Endothelial cell of umbilical vein (primary cell): ENCODE measurements around the gene COMT. TPM values are rescaled to one million over a fixed set of nuclear protein-coding genes. Genes with fewer than 3 reads are reported as not detected.

Experiments used
- BruUV-seq: library from RNA; stranded (reverse); fragments of 400-500 nt; replicated peaks from 2 replicates; lab custom pipeline; 2021; lab: Mats Ljungman, UMichigan
- CTCF ChIA-PET: fragments of 300-600, 350-600 bp; sonication (Branson Sonifier 250); formaldehyde crosslinking; loops from one replicate; lab custom pipeline; 2021; ENCODE audit warnings: antibody characterized with exemption, inconsistent platforms; lab: Charles Lee
- POLR2A ChIA-PET: fragments of 300-600, 350-600 bp; sonication (Branson Sonifier 250); formaldehyde crosslinking; loops from one replicate; lab custom pipeline; 2021; ENCODE audit warnings: antibody characterized with exemption, inconsistent platforms; lab: Charles Lee
- DNase-seq: peaks from one replicate; pipeline ENCODE4 v3.0.0-alpha.2; 2011; ENCODE audit warnings: low read depth, low spot score
- FAIRE-seq: peaks from 2 replicates; lab custom pipeline; 2011; peaks lifted over from hg19 to GRCh38; lab: Jason Lieb, UNC
- H2AFZ ChIP-seq: 2 replicates; pipeline ENCODE4 v1.6.0; 2012; ENCODE audit warnings: low read depth, low read length, control low read depth, inconsistent platforms
- H3K27ac ChIP-seq: 2 replicates; pipeline ENCODE4 v1.5.1; 2011; ENCODE audit warnings: low read depth, mild to moderate bottlenecking, control low read depth, low read length, moderate library complexity; ENCODE audit not compliant: insufficient read depth
- H3K27me3 ChIP-seq, 2 experiments: 2 replicates each; pipeline versions ENCODE4 v1.6.0 to v1.6.1; 2011; ENCODE audit warnings: low read length in 2 of 2, mixed read lengths in 1 of 2; ENCODE audit not compliant: control insufficient read depth in 2 of 2, insufficient read depth in 2 of 2
- H3K36me3 ChIP-seq, 2 experiments: 2 replicates in 1 of 2; 3 replicates in 1 of 2; pipeline ENCODE4 v1.5.1; 2011; ENCODE audit warnings: low read length in 2 of 2, mild to moderate bottlenecking in 1 of 2, moderate library complexity in 1 of 2; ENCODE audit not compliant: control insufficient read depth in 2 of 2, insufficient read depth in 2 of 2; ENCODE audit errors: extremely low read depth in 1 of 2
- H3K4me1 ChIP-seq: 3 replicates; pipeline ENCODE4 v1.5.1; 2011; ENCODE audit warnings: mild to moderate bottlenecking, low read length; ENCODE audit not compliant: control insufficient read depth, insufficient read depth; ENCODE audit errors: extremely low read depth
- H3K4me2 ChIP-seq: 2 replicates; pipeline ENCODE4 v1.6.1; 2011; ENCODE audit warnings: low read length, control low read depth, mixed read lengths; ENCODE audit not compliant: insufficient read depth
- H3K4me3 ChIP-seq, 3 experiments: fragments of 200-600 bp in 1 of 3; sonication (generic), shearing (Covaris generic) in 1 of 3; replicated peaks in 1 of 3; 2 replicates each; pipeline ENCODE4 v1.5.1; 2011 to 2016; ENCODE audit warnings: control low read depth in 3 of 3, low read length in 3 of 3, mild to moderate bottlenecking in 2 of 3, inconsistent platforms in 1 of 3, low read depth in 1 of 3, moderate library complexity in 1 of 3; ENCODE audit not compliant: insufficient read depth in 1 of 3
- H3K79me2 ChIP-seq: 2 replicates; pipeline ENCODE4 v1.6.0; 2012; ENCODE audit warnings: low read length, inconsistent platforms; ENCODE audit not compliant: control insufficient read depth, insufficient read depth
- H3K9ac ChIP-seq: replicated peaks from 2 replicates; pipeline ENCODE3; 2011; ENCODE audit warnings: low read length, control low read depth; ENCODE audit not compliant: insufficient read depth; ENCODE audit errors: extremely low read depth
- H3K9me1 ChIP-seq: replicated peaks from 3 replicates; pipeline ENCODE4 v1.6.0; 2011; ENCODE audit warnings: mild to moderate bottlenecking, low read length; ENCODE audit not compliant: control insufficient read depth, insufficient read depth; ENCODE audit errors: extremely low read depth
- H3K9me3 ChIP-seq: replicated peaks from 2 replicates; pipeline ENCODE4 v1.5.1; 2012; ENCODE audit warnings: low read length, inconsistent platforms; ENCODE audit not compliant: control insufficient read depth, insufficient read depth
- H4K20me1 ChIP-seq: replicated peaks from 2 replicates; pipeline ENCODE3; 2011; ENCODE audit warnings: mild to moderate bottlenecking, low read length; ENCODE audit not compliant: control insufficient read depth, insufficient read depth; ENCODE audit errors: extremely low read depth
- CTCF ChIP-seq, 2 donors: IDR thresholded peaks; 1 replicate in 1 of 2; 2 replicates in 1 of 2; pipeline ENCODE4 v1.5.1; 2011; ENCODE audit warnings: low read length in 2 of 2, mild to moderate bottlenecking in 2 of 2, moderate library complexity in 2 of 2, control low read depth in 1 of 2, inconsistent platforms in 1 of 2, low read depth in 1 of 2; ENCODE audit not compliant: insufficient read depth in 1 of 2; ENCODE audit errors: extremely low read depth in 1 of 2
- FOS ChIP-seq: IDR thresholded peaks from 2 replicates; pipeline ENCODE4 v1.6.1; 2011; ENCODE audit warnings: mild to moderate bottlenecking, low read length, moderate library complexity, borderline replicate concordance; ENCODE audit not compliant: insufficient read depth
- POLR2AphosphoS5 ChIP-seq: IDR thresholded peaks from 2 replicates; pipeline ENCODE4 v1.6.1; 2012; ENCODE audit warnings: low read depth, mild to moderate bottlenecking, control low read depth, low read length, moderate library complexity; ENCODE audit not compliant: insufficient read depth
- dilution Hi-C: fragments of 300-500 bp; cut with MboI; formaldehyde crosslinking; loops from one replicate; pipeline ENCODE4 v1.15.0; 2019; ENCODE audit warnings: low sequenced_read_pairs; ENCODE audit not compliant: extremely low pct_ligation_motif_present
- intact Hi-C: fragments of 100-400 bp; cut with micrococcal nuclease; formaldehyde crosslinking; loops from one replicate; pipeline ENCODE4 v1.10.0; 2022
- polyA plus RNA-seq, 4 experiments: library from polyadenylated mRNA; depleted of rRNA in 3 of 4; stranded (reverse) in 3 of 4; unstranded in 1 of 4; fragments of >200 nt; gene quantifications; 2 replicates each; pipeline versions ENCODE4 v1.2.1 to v1.2.3, GENCODE V29; 2011 to 2012; ENCODE audit warnings: missing spikeins in 1 of 4
- total RNA-seq: library from RNA; stranded (reverse); gene quantifications from 2 replicates; pipeline ENCODE4 v1.2.3, GENCODE V29; 2021
- TF ChIP-seq, protein P1 (sequence below): IDR thresholded peaks from 2 replicates; pipeline ENCODE4 v1.6.1; 2011; ENCODE audit not compliant: insufficient read depth, insufficient read length

COMT gene
- total and polyA plus RNA-seq, 2 donors (not counting 3 experiments of a cell fraction or from before 2014, with no cell fraction given) = 221 to 537 TPM

GRCh38 chr22:19990188-19990587 lies 48.6 kb downstream of the COMT start:
- Histone ChIP-seq H3K9me3 (no peaks in the 10 kb centered on the region), H3K36me3 (no peaks in the 10 kb centered on the region), H4K20me1 (no peaks in the 10 kb centered on the region), H3K4me2 (no peak overlapping the region), H3K27ac (no peak overlapping the region), H3K27me3 (no peaks in the 10 kb centered on the region), H3K4me1 (peaks cover 12% of the 10 kb centered on the region), H3K9ac (no peak overlapping the region), H3K79me2 (peaks cover 8% of the 10 kb centered on the region), H2AFZ (no peak overlapping the region), H3K9me1 (no peaks in the 10 kb centered on the region), H3K4me3 (no peak overlapping the region)
- intact Hi-C loops = no loop called here
- POLR2A ChIA-PET = no interaction called here
- FAIRE-seq = no peak
- TF ChIP-seq CTCF (IDR thresholded peaks at IDR 0.05; ENCODE audit: extremely low read depth in 1 of 2, insufficient read depth in 1 of 2, low read depth in 1 of 2, low read length in 2 of 2) (no peak), POLR2AphosphoS5 (no peak), FOS (no peak)
- TF ChIP-seq, protein P1, sequence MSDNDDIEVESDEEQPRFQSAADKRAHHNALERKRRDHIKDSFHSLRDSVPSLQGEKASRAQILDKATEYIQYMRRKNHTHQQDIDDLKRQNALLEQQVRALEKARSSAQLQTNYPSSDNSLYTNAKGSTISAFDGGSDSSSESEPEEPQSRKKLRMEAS = no peak
- no peak for DNase-seq
- dilution Hi-C loops = no loop called here
- BruUV-seq = no TSS peak
- CTCF ChIA-PET = interaction anchor here (1.9 to 2.5 kb wide), 2 partner anchors 11 to 23 kb away, joined by 5 to 9 read pairs; no protein-coding TSS in a partner anchor
